ENCODE measurements around the gene NBPF6. TPM values are rescaled to one million over a fixed set of nuclear protein-coding genes. Genes with fewer than 3 reads are reported as not detected.

The NBPF6 gene
- polyA plus RNA-seq, 1 of the 3 experiments (the other 2 are of a cell fraction) = not detected

DNA sequence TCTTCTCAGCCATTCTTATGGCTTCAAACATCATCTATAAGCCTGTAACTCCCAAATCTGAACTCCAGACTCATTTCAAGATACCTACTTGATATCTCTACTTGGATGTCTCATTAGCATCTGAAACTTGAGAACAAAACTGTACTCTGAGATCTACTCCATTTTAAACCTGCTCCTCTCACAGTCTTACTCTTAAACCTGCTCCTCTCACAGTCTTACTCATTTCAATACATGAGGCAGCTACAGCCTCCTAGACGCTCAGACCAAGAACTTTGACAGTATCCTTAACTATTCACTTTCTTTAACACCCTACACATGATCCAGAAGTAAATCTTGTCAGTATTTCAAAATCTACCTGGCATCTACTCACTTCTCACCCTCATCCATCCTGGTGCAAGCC lies 54.3 kb downstream of the NBPF6 start:
- Histone ChIP-seq H3K9ac (no peak overlapping the region), H3K9me2 (no peaks in the 10 kb centered on the region), H3K4me3 (ENCODE audit: low read depth in 2 of 2, low read length in 1 of 2) (no peak overlapping the region), H3K27me3 (ENCODE audit: insufficient read depth) (no peaks in the 10 kb centered on the region), H3K4me1 (ENCODE audit: control insufficient read depth in 1 of 2, insufficient read depth in 2 of 2, low read depth in 1 of 2, low read length in 1 of 2) (no peaks in the 10 kb centered on the region; a peak in 1 of 4 replicates), H3K4me2 (no peak overlapping the region), H4K20me1 (ENCODE audit: insufficient read depth) (no peaks in the 10 kb centered on the region), H3K27ac (ENCODE audit: low read depth in 2 of 2, low read length in 1 of 2) (no peak overlapping the region), H3F3A (replicated peaks; ENCODE audit: insufficient read depth) (peaks cover 6% of the 10 kb centered on the region), H3K9me3 (no peaks in the 10 kb centered on the region), H2AFZ (ENCODE audit: low read depth) (no peak overlapping the region), H3K79me2 (ENCODE audit: insufficient read depth) (no peaks in the 10 kb centered on the region), H3K36me3 (replicated peaks in 1 of 2; ENCODE audit: control insufficient read depth in 1 of 2, insufficient read depth in 2 of 2, low read length in 1 of 2) (no peaks in the 10 kb centered on the region)
- POLR2A ChIA-PET = no interaction called here
- no peak for DNase-seq
- WGBS (ENCODE audit: low lambda C conversion rate) = 75% methylated on average over 1 of the region's 1 CpG
- CTCF ChIA-PET = interaction anchor here (1.7 kb wide), 1 partner anchor 139 kb away, joined by 4 read pairs; no protein-coding TSS in a partner anchor
- TF ChIP-seq CHD2 (IDR thresholded peaks at IDR 0.05; ENCODE audit: low read length, partially characterized antibody) (no peak), MEF2A (IDR thresholded peaks at IDR 0.05; ENCODE audit: borderline replicate concordance, low read depth) (no peak)
- TF ChIP-seq, protein P1, sequence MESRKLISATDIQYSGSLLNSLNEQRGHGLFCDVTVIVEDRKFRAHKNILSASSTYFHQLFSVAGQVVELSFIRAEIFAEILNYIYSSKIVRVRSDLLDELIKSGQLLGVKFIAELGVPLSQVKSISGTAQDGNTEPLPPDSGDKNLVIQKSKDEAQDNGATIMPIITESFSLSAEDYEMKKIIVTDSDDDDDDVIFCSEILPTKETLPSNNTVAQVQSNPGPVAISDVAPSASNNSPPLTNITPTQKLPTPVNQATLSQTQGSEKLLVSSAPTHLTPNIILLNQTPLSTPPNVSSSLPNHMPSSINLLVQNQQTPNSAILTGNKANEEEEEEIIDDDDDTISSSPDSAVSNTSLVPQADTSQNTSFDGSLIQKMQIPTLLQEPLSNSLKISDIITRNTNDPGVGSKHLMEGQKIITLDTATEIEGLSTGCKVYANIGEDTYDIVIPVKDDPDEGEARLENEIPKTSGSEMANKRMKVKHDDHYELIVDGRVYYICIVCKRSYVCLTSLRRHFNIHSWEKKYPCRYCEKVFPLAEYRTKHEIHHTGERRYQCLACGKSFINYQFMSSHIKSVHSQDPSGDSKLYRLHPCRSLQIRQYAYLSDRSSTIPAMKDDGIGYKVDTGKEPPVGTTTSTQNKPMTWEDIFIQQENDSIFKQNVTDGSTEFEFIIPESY (IDR thresholded peaks at IDR 0.05; ENCODE audit: borderline replicate concordance, low read depth) = no peak

DNA sequence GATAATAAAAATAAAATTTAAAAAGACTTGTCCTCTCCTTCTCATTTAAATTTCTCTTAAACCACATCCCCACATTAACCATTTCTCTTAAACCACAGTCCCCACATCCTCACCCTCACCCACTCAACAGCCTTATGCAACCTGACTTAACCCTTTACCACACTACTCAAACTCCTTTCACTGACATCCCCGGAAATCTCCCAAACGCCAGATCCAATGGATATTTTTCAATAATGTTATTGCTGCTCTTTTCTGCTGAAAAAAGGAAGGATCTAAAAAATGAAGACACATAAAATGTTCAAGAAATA lies 55.6 kb downstream of the NBPF6 start:
- no peak overlapping the region for H3K9ac ChIP-seq
- no peaks in the 10 kb centered on the region for H3K9me3 ChIP-seq
- no peak overlapping the region for H2AFZ ChIP-seq (ENCODE audit: low read depth)
- H3K27me3 ChIP-seq (ENCODE audit: insufficient read depth) = no peaks in the 10 kb centered on the region
- no peaks in the 10 kb centered on the region for H3K36me3 ChIP-seq (replicated peaks in 1 of 2; ENCODE audit: control insufficient read depth in 1 of 2, insufficient read depth in 2 of 2, low read length in 1 of 2)
- DNase-seq = no peak
- no peak overlapping the region for H3K4me3 ChIP-seq (ENCODE audit: low read depth in 2 of 2, low read length in 1 of 2)
- peaks cover 6% of the 10 kb centered on the region for H3F3A ChIP-seq (replicated peaks; ENCODE audit: insufficient read depth)
- ChIA-PET CTCF (interaction anchor here (0.6 to 1.7 kb wide), 3 partner anchors 53 to 138 kb away, joined by 3 to 4 read pairs (median 3); no protein-coding TSS in a partner anchor), POLR2A (no interaction called here)
- H3K27ac ChIP-seq (ENCODE audit: low read depth in 2 of 2, low read length in 1 of 2) = no peak overlapping the region
- no peaks in the 10 kb centered on the region for H4K20me1 ChIP-seq (ENCODE audit: insufficient read depth)
- no peaks in the 10 kb centered on the region; a peak in 1 of 4 replicates for H3K4me1 ChIP-seq (ENCODE audit: control insufficient read depth in 1 of 2, insufficient read depth in 2 of 2, low read depth in 1 of 2, low read length in 1 of 2)
- no peaks in the 10 kb centered on the region for H3K79me2 ChIP-seq (ENCODE audit: insufficient read depth)
- no peak overlapping the region for H3K4me2 ChIP-seq
- WGBS (ENCODE audit: low lambda C conversion rate) = 63% methylated on average over 2 of the region's 2 CpGs
- TF ChIP-seq RFX5 (IDR thresholded peaks at IDR 0.05; ENCODE audit: low read length) (no peak), FOXJ3 (CRISPR knock-in tag; IDR thresholded peaks at IDR 0.05) (no peak), ELF1 (IDR thresholded peaks at IDR 0.05) (no peak), CTCF (IDR thresholded peaks at IDR 0.05) (no peak), EZH2phosphoT487 (IDR thresholded peaks at IDR 0.05; ENCODE audit: borderline replicate concordance, low read depth) (no peak), YY1 (IDR thresholded peaks at IDR 0.05; ENCODE audit: low read depth) (no peak), USF2 (IDR thresholded peaks at IDR 0.05; ENCODE audit: borderline replicate concordance, low read depth, low read length) (no peak), MEF2A (IDR thresholded peaks at IDR 0.05; ENCODE audit: borderline replicate concordance, low read depth) (no peak)
- TF ChIP-seq, protein P2, sequence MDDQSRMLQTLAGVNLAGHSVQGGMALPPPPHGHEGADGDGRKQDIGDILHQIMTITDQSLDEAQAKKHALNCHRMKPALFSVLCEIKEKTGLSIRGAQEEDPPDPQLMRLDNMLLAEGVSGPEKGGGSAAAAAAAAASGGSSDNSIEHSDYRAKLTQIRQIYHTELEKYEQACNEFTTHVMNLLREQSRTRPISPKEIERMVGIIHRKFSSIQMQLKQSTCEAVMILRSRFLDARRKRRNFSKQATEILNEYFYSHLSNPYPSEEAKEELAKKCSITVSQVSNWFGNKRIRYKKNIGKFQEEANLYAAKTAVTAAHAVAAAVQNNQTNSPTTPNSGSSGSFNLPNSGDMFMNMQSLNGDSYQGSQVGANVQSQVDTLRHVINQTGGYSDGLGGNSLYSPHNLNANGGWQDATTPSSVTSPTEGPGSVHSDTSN (IDR thresholded peaks at IDR 0.05) = no peak
- no peaks in the 10 kb centered on the region for H3K9me2 ChIP-seq
